BJ (cell line): Measurements from ENCODE around the gene ARID1A. TPM values are rescaled to one million over a fixed set of nuclear protein-coding genes. Genes with fewer than 3 reads are reported as not detected.

ENCODE experiments used
- CTCF ChIA-PET: fragments of 350-600 bp; formaldehyde crosslinking; extraction: SDS; loops from one replicate; lab custom pipeline; 2021; ENCODE audit warnings: antibody characterized with exemption, inconsistent platforms; lab: Yijun Ruan, JAX
- POLR2A ChIA-PET: fragments of 300-600 bp; sonication (Branson Sonifier 250); formaldehyde crosslinking; extraction: SDS; loops from one replicate; lab custom pipeline; 2021; ENCODE audit warnings: antibody characterized with exemption; lab: Charles Lee
- DNase-seq: peaks from one replicate; pipeline ENCODE4 v3.0.0-alpha.2; 2011; ENCODE audit warnings: low read depth
- H3K27me3 ChIP-seq: 2 replicates; pipeline ENCODE4 v1.6.0; 2011; ENCODE audit warnings: low read length; ENCODE audit not compliant: control insufficient read depth, insufficient read depth
- H3K36me3 ChIP-seq: 2 replicates; pipeline ENCODE4 v1.5.1; 2011; ENCODE audit warnings: low read length; ENCODE audit not compliant: control insufficient read depth, insufficient read depth
- H3K4me3 ChIP-seq: 2 replicates; pipeline ENCODE4 v1.5.1; 2011; ENCODE audit warnings: low read depth, mild to moderate bottlenecking, control low read depth, low read length
- polyA plus RNA-seq: library from polyadenylated mRNA; depleted of rRNA; stranded (reverse); fragments of >200 nt; gene quantifications from 2 replicates; pipeline ENCODE4 v1.2.3, GENCODE V29; 2011
- TF ChIP-seq, protein P1 (sequence below): IDR thresholded peaks from 2 replicates; pipeline ENCODE4 v1.5.1; 2011; ENCODE audit warnings: low read depth, mild to moderate bottlenecking, control low read depth, inconsistent platforms, low read length, moderate library complexity; ENCODE audit not compliant: insufficient read depth

ARID1A gene
- polyA plus RNA-seq, 1 experiment: 16.0 TPM

DNA sequence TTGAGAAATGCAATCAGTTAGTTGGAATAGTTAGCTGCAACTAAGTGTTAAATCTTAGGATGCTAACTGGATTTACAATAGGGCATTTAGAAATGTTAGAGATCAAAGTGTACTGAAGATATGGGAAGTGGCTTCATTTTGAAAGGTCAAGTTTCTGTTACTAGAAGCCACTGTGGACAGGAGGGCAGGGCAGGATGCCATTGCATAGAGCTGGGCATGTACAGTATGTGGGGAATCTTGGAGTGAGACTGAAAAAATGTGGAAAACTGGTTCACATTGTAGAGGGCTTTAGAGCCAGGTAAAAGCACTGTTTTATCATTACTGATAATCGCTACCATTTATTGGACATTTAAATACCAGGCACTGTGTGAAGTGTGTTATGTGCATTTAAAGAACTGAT lies 31.0 kb downstream of the ARID1A start:
- Histone ChIP-seq H3K36me3 (peaks cover 4% of the 10 kb centered on the region), H3K4me3 (no peak overlapping the region), H3K27me3 (no peaks in the 10 kb centered on the region)
- CTCF ChIA-PET: interaction anchor here (3.3 kb wide), 1 partner anchor 28 kb away, joined by 10 read pairs; no protein-coding TSS in a partner anchor
- no peak for DNase-seq
- POLR2A ChIA-PET: no interaction called here
- TF ChIP-seq, protein P1, sequence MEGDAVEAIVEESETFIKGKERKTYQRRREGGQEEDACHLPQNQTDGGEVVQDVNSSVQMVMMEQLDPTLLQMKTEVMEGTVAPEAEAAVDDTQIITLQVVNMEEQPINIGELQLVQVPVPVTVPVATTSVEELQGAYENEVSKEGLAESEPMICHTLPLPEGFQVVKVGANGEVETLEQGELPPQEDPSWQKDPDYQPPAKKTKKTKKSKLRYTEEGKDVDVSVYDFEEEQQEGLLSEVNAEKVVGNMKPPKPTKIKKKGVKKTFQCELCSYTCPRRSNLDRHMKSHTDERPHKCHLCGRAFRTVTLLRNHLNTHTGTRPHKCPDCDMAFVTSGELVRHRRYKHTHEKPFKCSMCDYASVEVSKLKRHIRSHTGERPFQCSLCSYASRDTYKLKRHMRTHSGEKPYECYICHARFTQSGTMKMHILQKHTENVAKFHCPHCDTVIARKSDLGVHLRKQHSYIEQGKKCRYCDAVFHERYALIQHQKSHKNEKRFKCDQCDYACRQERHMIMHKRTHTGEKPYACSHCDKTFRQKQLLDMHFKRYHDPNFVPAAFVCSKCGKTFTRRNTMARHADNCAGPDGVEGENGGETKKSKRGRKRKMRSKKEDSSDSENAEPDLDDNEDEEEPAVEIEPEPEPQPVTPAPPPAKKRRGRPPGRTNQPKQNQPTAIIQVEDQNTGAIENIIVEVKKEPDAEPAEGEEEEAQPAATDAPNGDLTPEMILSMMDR: no peak

DNA sequence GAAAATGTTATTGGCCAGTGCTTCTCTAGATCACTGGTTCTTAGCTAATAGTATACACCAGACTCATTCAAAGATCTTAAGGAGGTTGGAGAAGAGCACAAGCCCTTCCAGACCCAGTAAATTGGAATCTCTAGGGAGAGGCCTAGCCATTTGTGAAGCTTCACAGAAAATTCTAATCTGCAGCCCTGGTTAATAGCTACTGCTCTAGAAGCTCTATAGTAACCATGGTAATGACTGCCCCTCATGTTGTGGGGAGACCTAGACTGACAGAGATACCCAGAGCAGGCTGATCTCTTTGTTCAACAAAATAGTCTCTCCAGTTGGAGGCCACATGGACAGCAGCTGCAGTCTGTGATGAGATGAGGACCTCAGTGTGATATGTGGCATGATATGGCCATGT lies 31.7 kb downstream of the ARID1A start:
- Histone ChIP-seq H3K36me3 (peaks cover 6% of the 10 kb centered on the region), H3K4me3 (no peak overlapping the region), H3K27me3 (no peaks in the 10 kb centered on the region)
- CTCF ChIA-PET: interaction anchor here (1.0 to 3.3 kb wide), 5 partner anchors 13 to 125 kb away, joined by 4 to 10 read pairs (median 8); no protein-coding TSS in a partner anchor
- no peak for DNase-seq
- TF ChIP-seq, protein P1: no peak
- POLR2A ChIA-PET: no interaction called here

DNA sequence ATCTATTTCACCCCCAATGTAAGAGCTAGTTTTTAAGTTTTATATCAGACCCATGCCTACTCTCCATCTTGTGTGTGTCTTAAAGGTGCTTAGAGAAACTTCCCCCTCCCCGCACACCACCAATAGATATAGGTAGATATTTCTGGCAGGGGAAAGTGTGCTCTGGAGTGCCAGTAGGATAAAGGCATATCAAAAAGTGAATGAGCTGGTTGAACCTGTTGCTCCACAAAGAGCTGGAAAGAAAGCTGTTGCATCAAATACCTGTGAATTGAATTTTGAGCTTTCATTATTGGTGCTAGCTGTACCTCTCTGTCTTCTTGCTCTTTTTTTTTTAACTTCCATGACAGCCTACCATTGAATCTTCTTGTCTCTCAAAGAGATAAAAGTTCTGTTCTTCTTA lies 32.8 kb downstream of the ARID1A start:
- TF ChIP-seq, protein P1: no peak
- CTCF ChIA-PET: interaction anchor here (0.6 to 3.3 kb wide), 8 partner anchors 14 to 126 kb away, joined by 3 to 10 read pairs (median 4); no protein-coding TSS in a partner anchor

DNA sequence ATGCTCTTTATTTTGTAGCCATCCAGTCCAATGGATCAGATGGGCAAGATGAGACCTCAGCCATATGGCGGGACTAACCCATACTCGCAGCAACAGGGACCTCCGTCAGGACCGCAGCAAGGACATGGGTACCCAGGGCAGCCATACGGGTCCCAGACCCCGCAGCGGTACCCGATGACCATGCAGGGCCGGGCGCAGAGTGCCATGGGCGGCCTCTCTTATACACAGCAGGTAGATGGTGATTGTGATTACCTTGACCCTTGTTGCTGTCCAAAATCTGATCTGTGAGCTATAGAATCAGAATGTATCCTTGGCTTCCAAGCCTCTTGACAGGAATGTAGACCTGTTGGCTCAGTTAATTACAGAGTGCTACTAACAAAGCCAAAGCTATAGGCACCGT lies 33.8 kb downstream of the ARID1A start:
- Histone ChIP-seq H3K36me3 (peaks cover 9% of the 10 kb centered on the region), H3K4me3 (no peak overlapping the region), H3K27me3 (no peaks in the 10 kb centered on the region)
- DNase-seq: no peak
- POLR2A ChIA-PET: no interaction called here
- TF ChIP-seq, protein P1: no peak
- CTCF ChIA-PET: interaction anchor here (1.1 to 3.3 kb wide), 4 partner anchors 10 to 56 kb away, joined by 3 to 10 read pairs (median 4); no protein-coding TSS in a partner anchor

More for the DNA sequence above, 32.8 kb downstream of the ARID1A start:
- no peaks in the 10 kb centered on the region for H3K27me3 ChIP-seq
- POLR2A ChIA-PET: no interaction called here
- H3K36me3 ChIP-seq: peaks cover 8% of the 10 kb centered on the region
- no peak for DNase-seq
- no peak overlapping the region for H3K4me3 ChIP-seq

DNA sequence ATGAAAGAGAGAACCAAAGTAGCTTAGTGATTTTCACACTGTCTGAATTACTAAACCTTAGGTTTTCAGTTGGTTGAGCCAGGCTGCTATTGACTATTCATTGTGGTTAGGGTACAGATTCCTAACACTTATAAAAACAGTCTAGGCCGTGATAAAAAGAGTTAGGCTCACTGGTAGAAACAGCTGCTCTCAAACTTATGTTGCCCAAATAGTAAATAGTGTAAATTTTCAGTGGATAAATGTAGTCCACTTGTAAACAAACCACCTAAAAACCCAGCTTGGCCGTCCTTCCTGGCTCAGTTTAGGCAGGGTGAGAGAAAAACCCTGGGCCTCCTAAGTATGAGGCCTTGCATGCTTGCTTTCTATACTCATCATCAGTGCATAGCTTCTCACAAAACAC lies 34.9 kb downstream of the ARID1A start:
- H3K36me3 ChIP-seq: peaks cover 12% of the 10 kb centered on the region
- TF ChIP-seq, protein P1: no peak
- H3K27me3 ChIP-seq: no peaks in the 10 kb centered on the region
- CTCF ChIA-PET: interaction anchor here (1.0 to 1.9 kb wide), 2 partner anchors 9 to 58 kb away, joined by 4 to 5 read pairs; no protein-coding TSS in a partner anchor
- no peak for DNase-seq
- POLR2A ChIA-PET: no interaction called here
- no peak overlapping the region for H3K4me3 ChIP-seq
